BLaER1 (cell line): ENCODE measurements around the gene KRT39.

Experiments used
- H3K27ac ChIP-seq: shearing (Covaris generic); formaldehyde crosslinking; 2 replicates; pipeline ENCODE4 v1.8.1; 2022
- H3K27me3 ChIP-seq: shearing (Covaris generic); formaldehyde crosslinking; 2 replicates; pipeline ENCODE4 v1.8.1; 2022
- H3K36me3 ChIP-seq: shearing (Covaris generic); formaldehyde crosslinking; 2 replicates; pipeline ENCODE4 v1.8.1; 2022
- H3K4me1 ChIP-seq: shearing (Covaris generic); formaldehyde crosslinking; 2 replicates; pipeline ENCODE4 v1.8.1; 2022
- H3K4me2 ChIP-seq: shearing (Covaris generic); formaldehyde crosslinking; 2 replicates; pipeline ENCODE4 v1.8.1; 2022
- H3K4me3 ChIP-seq: shearing (Covaris generic); formaldehyde crosslinking; 2 replicates; pipeline ENCODE4 v1.8.1; 2022
- H3K9ac ChIP-seq: shearing (Covaris generic); formaldehyde crosslinking; 2 replicates; pipeline ENCODE4 v1.8.1; 2022
- H3K9me3 ChIP-seq: shearing (Covaris generic); formaldehyde crosslinking; 2 replicates; pipeline ENCODE4 v1.8.1; 2022
- H4K20me1 ChIP-seq: shearing (Covaris generic); formaldehyde crosslinking; 2 replicates; pipeline ENCODE4 v1.8.1; 2022
- Cebpa-rat ChIP-seq: shearing (Covaris generic); IDR thresholded peaks from 2 replicates; pipeline ENCODE4 v1.8.1; 2022

Gene KRT39

DNA sequence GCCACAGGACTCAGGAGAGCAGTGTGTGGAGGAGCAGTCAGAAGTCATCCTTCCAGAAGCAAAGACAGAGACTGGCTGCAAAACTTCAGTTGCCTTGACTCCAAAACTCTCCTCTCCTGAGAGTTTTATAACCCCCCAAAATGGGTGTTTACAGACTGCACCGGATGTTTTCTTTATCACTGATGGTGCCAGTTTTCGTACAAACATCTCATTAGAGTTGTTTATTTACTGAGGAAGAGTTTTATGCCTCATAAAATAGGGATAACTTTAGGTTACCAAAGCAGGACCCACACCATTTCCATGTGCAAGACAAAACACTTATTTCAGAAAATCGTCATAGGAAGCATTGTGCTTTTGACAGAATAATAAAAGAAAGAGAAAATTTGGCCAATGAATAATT is 17.5 kb upstream of the KRT39 start, which contains the start of gene KRT40:
KRT40 (minus strand) TSS at position 101 of the 400 bp plus-strand sequence; CDS start at position 48, 53 bp downstream.
- Histone ChIP-seq H3K4me1 (no peaks in the 10 kb centered on the region), H3K27me3 (no peaks in the 10 kb centered on the region), H3K36me3 (no peaks in the 10 kb centered on the region), H3K27ac (no peak within 1 kb of the TSS), H4K20me1 (no peaks in the 10 kb centered on the region), H3K4me3 (no peak within 1 kb of the TSS), H3K4me2 (no peak within 1 kb of the TSS), H3K9me3 (no peaks in the 10 kb centered on the region), H3K9ac (no peak within 1 kb of the TSS)
- TF ChIP-seq Cebpa-rat = no peak

DNA sequence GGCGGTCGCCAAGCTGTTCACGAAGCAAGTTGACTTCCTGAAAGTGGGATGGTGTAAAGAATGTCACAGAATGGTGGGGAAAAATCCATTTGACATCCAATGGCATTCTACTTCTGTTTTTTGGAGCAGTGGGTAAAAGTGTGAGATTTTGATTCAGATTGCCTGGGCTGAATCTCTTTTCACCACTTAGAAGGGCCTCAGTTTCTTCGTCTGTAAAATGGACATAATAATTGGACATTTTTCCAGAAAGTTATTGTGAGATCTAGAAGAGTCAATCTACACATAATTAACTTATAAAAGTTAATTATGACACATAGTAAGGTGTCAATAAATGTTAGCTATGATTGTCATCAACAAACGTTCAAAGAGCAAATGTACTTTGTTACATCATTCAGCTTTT is 14.4 kb upstream of the KRT39 start:
- Histone ChIP-seq H3K27ac (no peak overlapping the region), H3K9me3 (no peaks in the 10 kb centered on the region), H4K20me1 (no peaks in the 10 kb centered on the region), H3K27me3 (no peaks in the 10 kb centered on the region), H3K4me3 (no peak overlapping the region), H3K4me2 (no peak overlapping the region), H3K4me1 (no peaks in the 10 kb centered on the region), H3K36me3 (no peaks in the 10 kb centered on the region), H3K9ac (no peak overlapping the region)
- no peak for TF ChIP-seq Cebpa-rat

GRCh38 chr17:40980596-40980995 is 13.8 kb upstream of the KRT39 start:
- no peaks in the 10 kb centered on the region for H4K20me1 ChIP-seq
- no peak overlapping the region for H3K4me2 ChIP-seq
- H3K9ac ChIP-seq = no peak overlapping the region
- H3K36me3 ChIP-seq = no peaks in the 10 kb centered on the region
- H3K4me3 ChIP-seq = no peak overlapping the region
- no peak for TF ChIP-seq Cebpa-rat
- no peaks in the 10 kb centered on the region for H3K9me3 ChIP-seq
- H3K27ac ChIP-seq = no peak overlapping the region
- H3K27me3 ChIP-seq = no peaks in the 10 kb centered on the region
- H3K4me1 ChIP-seq = no peaks in the 10 kb centered on the region

DNA sequence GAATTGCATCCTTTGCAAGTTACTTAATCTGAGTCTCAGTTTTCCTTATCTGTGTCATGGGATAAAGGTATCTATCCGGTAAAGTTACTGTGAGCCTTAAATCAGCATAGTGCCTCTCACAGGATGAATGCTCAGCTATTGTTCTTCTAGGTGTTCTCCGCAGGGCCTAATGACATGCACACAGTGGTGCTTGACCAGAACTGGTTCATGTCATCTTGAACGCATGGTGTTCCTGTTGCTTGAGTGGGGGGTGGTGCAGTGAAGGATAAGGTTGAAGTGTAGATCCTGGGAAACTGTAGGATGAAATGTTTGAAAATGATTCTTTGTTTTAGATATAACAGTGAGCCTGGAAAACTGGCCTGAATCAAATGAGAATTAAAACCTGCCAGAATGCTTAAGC is 13.4 kb upstream of the KRT39 start:
- H3K4me2 ChIP-seq = no peak overlapping the region
- H4K20me1 ChIP-seq = no peaks in the 10 kb centered on the region
- no peak overlapping the region for H3K9ac ChIP-seq
- H3K36me3 ChIP-seq = no peaks in the 10 kb centered on the region
- H3K4me1 ChIP-seq = no peaks in the 10 kb centered on the region
- H3K4me3 ChIP-seq = no peak overlapping the region
- no peak overlapping the region for H3K27ac ChIP-seq
- H3K27me3 ChIP-seq = no peaks in the 10 kb centered on the region
- no peak for TF ChIP-seq Cebpa-rat
- H3K9me3 ChIP-seq = no peaks in the 10 kb centered on the region

GRCh38 chr17:40978575-40979151 is 11.9 kb upstream of the KRT39 start:
- Histone ChIP-seq H3K27ac (no peak overlapping the region), H3K4me3 (no peak overlapping the region), H3K9me3 (no peaks in the 10 kb centered on the region), H3K4me2 (no peak overlapping the region), H4K20me1 (no peaks in the 10 kb centered on the region), H3K4me1 (no peaks in the 10 kb centered on the region), H3K27me3 (no peaks in the 10 kb centered on the region), H3K36me3 (no peaks in the 10 kb centered on the region), H3K9ac (no peak overlapping the region)
- no peak for TF ChIP-seq Cebpa-rat

- Histone ChIP-seq H3K9ac (no peak overlapping the region), H3K9me3 (no peaks in the 10 kb centered on the region), H3K36me3 (no peaks in the 10 kb centered on the region), H3K27ac (no peak overlapping the region), H4K20me1 (no peaks in the 10 kb centered on the region), H3K4me2 (no peak overlapping the region), H3K4me3 (no peak overlapping the region), H3K27me3 (no peaks in the 10 kb centered on the region), H3K4me1 (no peaks in the 10 kb centered on the region)
- TF ChIP-seq Cebpa-rat = no peak
Observed at GRCh38 chr17:40975516-40975915, 8.8 kb upstream of the KRT39 start.

- H3K4me3 ChIP-seq = no peak overlapping the region
- no peaks in the 10 kb centered on the region for H3K9me3 ChIP-seq
- no peaks in the 10 kb centered on the region for H3K36me3 ChIP-seq
- no peak overlapping the region for H3K27ac ChIP-seq
- H3K4me2 ChIP-seq = no peak overlapping the region
- H3K4me1 ChIP-seq = no peaks in the 10 kb centered on the region
- H3K9ac ChIP-seq = no peak overlapping the region
- H4K20me1 ChIP-seq = no peaks in the 10 kb centered on the region
- no peaks in the 10 kb centered on the region for H3K27me3 ChIP-seq
- no peak for TF ChIP-seq Cebpa-rat
Observed at GRCh38 chr17:40974366-40974765, 7.6 kb upstream of the KRT39 start.

- H3K4me3 ChIP-seq = no peak overlapping the region
- TF ChIP-seq Cebpa-rat = no peak
- no peaks in the 10 kb centered on the region for H3K36me3 ChIP-seq
- no peaks in the 10 kb centered on the region for H4K20me1 ChIP-seq
- H3K9me3 ChIP-seq = no peaks in the 10 kb centered on the region
- H3K27ac ChIP-seq = no peak overlapping the region
- H3K4me2 ChIP-seq = no peak overlapping the region
- H3K9ac ChIP-seq = no peak overlapping the region
- no peaks in the 10 kb centered on the region for H3K4me1 ChIP-seq
- H3K27me3 ChIP-seq = no peaks in the 10 kb centered on the region
Observed at GRCh38 chr17:40967582-40967981, 834 bp upstream of the KRT39 start.

- no peaks in the 10 kb centered on the region for H3K4me1 ChIP-seq
- no peak overlapping the region for H3K27ac ChIP-seq
- H3K9ac ChIP-seq = no peak overlapping the region
- H4K20me1 ChIP-seq = no peaks in the 10 kb centered on the region
- H3K9me3 ChIP-seq = no peaks in the 10 kb centered on the region
- no peak overlapping the region for H3K4me2 ChIP-seq
- H3K4me3 ChIP-seq = no peak overlapping the region
- no peaks in the 10 kb centered on the region for H3K27me3 ChIP-seq
- no peak for TF ChIP-seq Cebpa-rat
- H3K36me3 ChIP-seq = no peaks in the 10 kb centered on the region
Observed at GRCh38 chr17:40963838-40964237, 2.9 kb downstream of the KRT39 start.

GRCh38 chr17:40962059-40962561 is 4.6 kb downstream of the KRT39 start:
- H3K4me1 ChIP-seq = no peaks in the 10 kb centered on the region
- H3K9me3 ChIP-seq = no peaks in the 10 kb centered on the region
- H3K9ac ChIP-seq = no peak overlapping the region
- no peak overlapping the region for H3K27ac ChIP-seq
- H3K4me2 ChIP-seq = no peak overlapping the region
- H3K4me3 ChIP-seq = no peak overlapping the region
- no peaks in the 10 kb centered on the region for H3K27me3 ChIP-seq
- H3K36me3 ChIP-seq = no peaks in the 10 kb centered on the region
- TF ChIP-seq Cebpa-rat = no peak
- H4K20me1 ChIP-seq = no peaks in the 10 kb centered on the region

- H3K4me2 ChIP-seq = no peak overlapping the region
- H3K36me3 ChIP-seq = no peaks in the 10 kb centered on the region
- H3K4me3 ChIP-seq = no peak overlapping the region
- TF ChIP-seq Cebpa-rat = no peak
- H3K27ac ChIP-seq = no peak overlapping the region
- no peaks in the 10 kb centered on the region for H4K20me1 ChIP-seq
- H3K4me1 ChIP-seq = no peaks in the 10 kb centered on the region
- H3K27me3 ChIP-seq = no peaks in the 10 kb centered on the region
- H3K9me3 ChIP-seq = no peaks in the 10 kb centered on the region
- no peak overlapping the region for H3K9ac ChIP-seq
Observed at GRCh38 chr17:40961591-40961990, 5.2 kb downstream of the KRT39 start.
